K562 (cell line): Measurements from ENCODE around the gene GHRH. TPM values are rescaled to one million over a fixed set of nuclear protein-coding genes. Genes with fewer than 3 reads are reported as not detected.

ENCODE experiments used
- ATAC-seq: fragments of 200-7000 bp; cut with Tn5 transposase; 3 replicates; pipeline ENCODE4 v1.9.1; 2020; ENCODE audit warnings: moderate library complexity
- BruUV-seq: library from RNA; stranded (reverse); fragments of 400-500 nt; replicated peaks from 2 replicates; lab custom pipeline; 2021; lab: Mats Ljungman, UMichigan
- CTCF ChIA-PET: fragments of 300-600 bp; formaldehyde crosslinking; extraction: SDS; loops from one replicate; lab custom pipeline; 2021; ENCODE audit warnings: low intra/inter-chr PET ratio; lab: Yijun Ruan, JAX
- POLR2A ChIA-PET: fragments of 300-600, 350-650 bp; sonication (Branson Sonifier 250); formaldehyde crosslinking; extraction: SDS; loops from one replicate; lab custom pipeline; 2021; ENCODE audit warnings: antibody characterized with exemption, inconsistent platforms; lab: Yijun Ruan, JAX
- DNase-seq, 4 experiments: peaks; one replicate each; pipeline versions ENCODE4 v3.0.0 to v3.0.0-alpha.2; 2011 to 2018; ENCODE audit warnings: low spot score in 3 of 4, mixed read lengths in 3 of 4; ENCODE audit errors: extremely low read depth in 1 of 4
- FAIRE-seq: peaks from 2 replicates; lab custom pipeline; 2011; peaks lifted over from hg19 to GRCh38; lab: Jason Lieb, UNC
- H2AFZ ChIP-seq: 2 replicates; pipeline ENCODE4 v1.6.0; 2011; ENCODE audit warnings: low read depth, low read length, control low read depth, inconsistent platforms
- H3K27ac ChIP-seq: fragments of 200-600 bp; 3 replicates; pipeline ENCODE4 v1.8.0; 2011; ENCODE audit warnings: low read depth, mild to moderate bottlenecking, control low read depth, inconsistent platforms, low read length, moderate library complexity, mixed read lengths; ENCODE audit errors: extremely low read depth
- H3K27me3 ChIP-seq, 2 experiments: fragments of 300-600 bp in 1 of 2; 2 replicates in 1 of 2; 3 replicates in 1 of 2; pipeline versions ENCODE4 v1.6.0 to v1.8.0; 2011; ENCODE audit warnings: inconsistent platforms in 2 of 2, low read length in 2 of 2, mild to moderate bottlenecking in 1 of 2, mixed read lengths in 1 of 2, moderate library complexity in 1 of 2; ENCODE audit not compliant: control insufficient read depth in 2 of 2, insufficient read depth in 2 of 2
- H3K36me3 ChIP-seq: fragments of 300-600 bp; 3 replicates; pipeline ENCODE4 v1.8.0; 2011; ENCODE audit warnings: mild to moderate bottlenecking, low read length, inconsistent platforms; ENCODE audit not compliant: control insufficient read depth, insufficient read depth
- H3K4me1 ChIP-seq, 2 experiments: fragments of 200-600 bp in 1 of 2; replicated peaks in 1 of 2; 2 replicates in 1 of 2; 3 replicates in 1 of 2; pipeline versions ENCODE4 v1.5.1 to v1.8.0; 2011; ENCODE audit warnings: inconsistent platforms in 2 of 2, low read length in 2 of 2, mild to moderate bottlenecking in 1 of 2, mixed read lengths in 1 of 2, moderate library complexity in 1 of 2; ENCODE audit not compliant: control insufficient read depth in 2 of 2, insufficient read depth in 2 of 2
- H3K4me2 ChIP-seq: 2 replicates; pipeline ENCODE4 v1.6.1; 2011; ENCODE audit warnings: low read length, control low read depth, inconsistent platforms, mixed read lengths; ENCODE audit not compliant: insufficient read depth
- H3K4me3 ChIP-seq: fragments of 200-600 bp; sonication (generic), shearing (Covaris generic); 2 replicates; pipeline ENCODE4 v1.5.1; 2016; ENCODE audit warnings: control low read depth, inconsistent platforms
- H3K79me2 ChIP-seq: fragments of 200-600 bp; 3 replicates; pipeline ENCODE4 v1.8.0; 2011; ENCODE audit warnings: low read length, inconsistent platforms; ENCODE audit not compliant: control insufficient read depth, insufficient read depth
- H3K9ac ChIP-seq, 2 experiments: 2 replicates each; pipeline versions ENCODE4 v1.6.0 to v1.6.1; 2011; ENCODE audit warnings: low read depth in 2 of 2, low read length in 2 of 2, control low read depth in 1 of 2, inconsistent platforms in 1 of 2, mild to moderate bottlenecking in 1 of 2, mixed read lengths in 1 of 2; ENCODE audit not compliant: insufficient read depth in 1 of 2
- H3K9me1 ChIP-seq: one replicate; pipeline ENCODE4 v1.6.0; 2011; ENCODE audit warnings: inconsistent platforms, mild to moderate bottlenecking, low read length, moderate library complexity; ENCODE audit not compliant: control insufficient read depth, insufficient read depth
- H3K9me3 ChIP-seq: replicated peaks from 2 replicates; pipeline ENCODE4 v1.5.1; 2011; ENCODE audit warnings: low read depth, low read length, inconsistent platforms; ENCODE audit not compliant: control insufficient read depth, insufficient read depth
- H4K20me1 ChIP-seq: replicated peaks from 2 replicates; pipeline ENCODE4 v1.6.1; 2011; ENCODE audit warnings: low read length, inconsistent platforms, mixed read lengths; ENCODE audit not compliant: control insufficient read depth, insufficient read depth
- ARID2 ChIP-seq: fragments of 450-650 bp; IDR thresholded peaks from 2 replicates; pipeline ENCODE4 v1.6.1; 2017; ENCODE audit warnings: antibody characterized with exemption, mild to moderate bottlenecking
- ASH1L ChIP-seq: fragments of 450-650 bp; IDR thresholded peaks from 2 replicates; pipeline ENCODE4 v1.6.1; 2018; ENCODE audit warnings: borderline replicate concordance, mild to moderate bottlenecking, low read depth; ENCODE audit not compliant: partially characterized antibody
- CEBPB ChIP-seq: fragments of 450-650 bp; IDR thresholded peaks from 2 replicates; pipeline ENCODE4 v1.6.1; 2016; ENCODE audit warnings: missing genetic modification characterization, missing compliant biosample characterization
- CTBP1 ChIP-seq: fragments of 450-650 bp; IDR thresholded peaks from 2 replicates; pipeline ENCODE4 v1.6.1; 2016; ENCODE audit warnings: borderline replicate concordance
- ESRRB ChIP-seq: fragments of 250-450 bp; sonication (Bioruptor Pico); IDR thresholded peaks from 2 replicates; pipeline ENCODE4 v1.5.0; 2020; ENCODE audit warnings: mild to moderate bottlenecking, moderate library complexity, borderline replicate concordance
- KLF10 ChIP-seq: fragments of 250-450 bp; sonication (Bioruptor Pico); IDR thresholded peaks from 2 replicates; pipeline ENCODE4 v1.6.1; 2021; ENCODE audit warnings: matching md5 sums
- PHF20 ChIP-seq: fragments of 450-650 bp; IDR thresholded peaks from 2 replicates; pipeline ENCODE4 v1.6.1; 2018; ENCODE audit not compliant: partially characterized antibody
- POLR3A ChIP-seq: IDR thresholded peaks from 2 replicates; pipeline ENCODE4 v1.6.1; 2011; ENCODE audit warnings: borderline replicate concordance, mild to moderate bottlenecking, moderate library complexity; ENCODE audit not compliant: insufficient read length, insufficient read depth; ENCODE audit errors: extremely low read depth
- SPI1 ChIP-seq: IDR thresholded peaks from 2 replicates; pipeline ENCODE4 v1.6.1; 2011; ENCODE audit warnings: low read depth, low read length, control low read depth, borderline replicate concordance
- SRF ChIP-seq, 2 experiments: fragments of 250-450, 450-650 bp in 1 of 2; sonication (Bioruptor Pico) in 1 of 2; sonication (generic) in 1 of 2; formaldehyde crosslinking; IDR thresholded peaks; 2 replicates each; pipeline versions ENCODE4 v1.5.0 to v1.5.1; 2020 to 2022; ENCODE audit warnings: mild to moderate bottlenecking in 1 of 2, missing genetic modification reagents in 1 of 2
- TCF3 ChIP-seq: sonication (generic); formaldehyde crosslinking; IDR thresholded peaks from 2 replicates; pipeline ENCODE4 v1.4.0; 2020; ENCODE audit warnings: mild to moderate bottlenecking, missing genetic modification reagents
- TCF7L2 ChIP-seq: fragments of 150-350 bp; IDR thresholded peaks from 2 replicates; pipeline ENCODE4 v1.6.1; 2016; ENCODE audit warnings: low read depth, mild to moderate bottlenecking, low read length, moderate library complexity
- TFE3 ChIP-seq: fragments of 450-650 bp; formaldehyde crosslinking; IDR thresholded peaks from 2 replicates; pipeline ENCODE4 v1.4.0; 2020; ENCODE audit warnings: mild to moderate bottlenecking, mixed read lengths
- ZC3H11A ChIP-seq: IDR thresholded peaks from 2 replicates; pipeline ENCODE4 v1.6.1; 2012; ENCODE audit warnings: low read depth, low read length, improper control_type of control experiment
- ZKSCAN1 ChIP-seq: fragments of 150-350 bp; IDR thresholded peaks from 2 replicates; pipeline ENCODE4 v1.6.1; 2016; ENCODE audit warnings: low read depth, low read length
- ZNF668 ChIP-seq: fragments of 250-450 bp; sonication (Bioruptor Pico); IDR thresholded peaks from 2 replicates; pipeline ENCODE4 v1.8.0; 2022; ENCODE audit warnings: mild to moderate bottlenecking, inconsistent platforms
- ZNF696 ChIP-seq: fragments of 250-450 bp; sonication (Bioruptor Pico); conservative IDR thresholded peaks from 2 replicates; pipeline ENCODE4 v1.4.0; 2020; ENCODE audit warnings: mild to moderate bottlenecking, moderate library complexity
- ZNF77 ChIP-seq: fragments of 250-450 bp; sonication (Bioruptor Pico); IDR thresholded peaks from 2 replicates; pipeline ENCODE4 v1.5.0; 2020
- WGBS: fragments of 100-300 bp; shearing (Covaris generic); methylation state at CpG from one replicate; pipeline ENCODE4 v1.1.6; 2016; ENCODE audit warnings: low coverage, mixed read lengths; ENCODE audit not compliant: insufficient coverage; ENCODE audit errors: missing lambda C conversion rate; 5-methylcytosine and 5-hydroxymethylcytosine counted together
- in situ Hi-C: fragments of 300-500 bp; cut with MboI; formaldehyde crosslinking; loops from 4 replicates; pipeline ENCODE4 v1.15.0; 2018; ENCODE audit warnings: inconsistent platforms, mixed read lengths
- intact Hi-C: fragments of 100-400 bp; cut with micrococcal nuclease; formaldehyde crosslinking; loops from 2 replicates; pipeline ENCODE4 v1.14.2; 2022
- polyA plus RNA-seq, 8 experiments: library from polyadenylated mRNA; depleted of rRNA in 4 of 8; stranded (reverse) in 5 of 8; unstranded in 3 of 8; fragments of >200 nt; fragmentation: Nextera tagmentation in 2 of 8; fragmentation: Illumina TruSeq in 1 of 8; extraction: Ambion mirVana in 2 of 8; extraction: Trizol in 1 of 8; gene quantifications; 2 replicates each; pipeline versions ENCODE4 v1.2.1 to v1.2.3, GENCODE V29; 2011 to 2014; ENCODE audit warnings: inconsistent platforms in 1 of 8, missing spikeins in 1 of 8
- total RNA-seq, 7 experiments: library from RNA; depleted of rRNA in 6 of 7; stranded (reverse); fragments of >200 nt in 6 of 7; fragmentation: Illumina TruSeq in 2 of 7; extraction: Trizol in 2 of 7; gene quantifications; 2 replicates each; pipeline versions ENCODE4 v1.2.1 to v1.2.3, GENCODE V29; 2011 to 2021; ENCODE audit warnings: low replicate concordance in 1 of 7

The GHRH gene
- total and polyA plus RNA-seq, 9 of the 15 experiments (the other 6 are each of a cell fraction or from before 2014, with no cell fraction given): not detected

GRCh38 chr20:37226889-37227288 lies 34.7 kb downstream of the GHRH start:
- TF ChIP-seq CEBPB (tag) (no peak), TCF3 (CRISPR knock-in tag) (no peak), ZNF696 (CRISPR knock-in tag) (no peak), TCF7L2 (no peak), SRF (CRISPR knock-in tag; IDR thresholded peaks at IDR 0.05) (no peak)
- Histone ChIP-seq H3K4me1 (no peaks in the 10 kb centered on the region), H3K27me3 (no peaks in the 10 kb centered on the region), H3K79me2 (no peaks in the 10 kb centered on the region), H2AFZ (no peak overlapping the region), H3K9me3 (no peaks in the 10 kb centered on the region), H3K4me2 (no peak overlapping the region), H3K27ac (no peak overlapping the region), H3K4me3 (no peak overlapping the region), H3K36me3 (peaks cover 100% of the 10 kb centered on the region), H3K9ac (no peak overlapping the region), H4K20me1 (no peaks in the 10 kb centered on the region; the same call in 1 of the 2 replicates), H3K9me1 (no peaks in the 10 kb centered on the region)
- ATAC-seq (no peak), DNase-seq (no peak), FAIRE-seq (no peak)
- ChIA-PET CTCF (no interaction called here), POLR2A (interaction anchor here (0.8 to 1.4 kb wide), 2 partner anchors 9 to 17 kb away, joined by 3 read pairs; no protein-coding TSS in a partner anchor)
- intact Hi-C loops: no loop called here
- in situ Hi-C loops: no loop called here
- WGBS: 100% methylated on average over 3 of the region's 3 CpGs
- BruUV-seq: no TSS peak

GRCh38 chr20:37225146-37225545 lies 36.5 kb downstream of the GHRH start:
- intact Hi-C loops: no loop called here
- Histone ChIP-seq H3K9ac (no peak overlapping the region), H3K27me3 (no peaks in the 10 kb centered on the region), H3K4me1 (no peaks in the 10 kb centered on the region), H3K27ac (no peak overlapping the region), H3K9me1 (no peaks in the 10 kb centered on the region), H3K36me3 (peaks cover 98% of the 10 kb centered on the region), H3K79me2 (no peaks in the 10 kb centered on the region), H3K4me2 (no peak overlapping the region), H3K9me3 (no peaks in the 10 kb centered on the region), H3K4me3 (no peak overlapping the region), H2AFZ (no peak overlapping the region), H4K20me1 (no peaks in the 10 kb centered on the region; the same call in 1 of the 2 replicates)
- ATAC-seq (no peak), DNase-seq (no peak), FAIRE-seq (no peak)
- TF ChIP-seq ASH1L (no peak), SPI1 (no peak), KLF10 (CRISPR knock-in tag) (no peak), PHF20 (no peak), ZNF77 (CRISPR knock-in tag) (no peak), ESRRB (CRISPR knock-in tag) (no peak), POLR3A (no peak), ZKSCAN1 (no peak), CTBP1 (no peak), TFE3 (CRISPR knock-in tag) (no peak), ZC3H11A (no peak), ARID2 (no peak), ZNF668 (no peak)
- ChIA-PET POLR2A (interaction anchor here (0.9 to 1.3 kb wide), 2 partner anchors 11 to 30 kb away, joined by 3 to 6 read pairs; no protein-coding TSS in a partner anchor), CTCF (no interaction called here)
- 93% methylated on average over 5 of the region's 5 CpGs for WGBS
- in situ Hi-C loops: no loop called here
- no TSS peak for BruUV-seq
